ENCODE results near the gene LRRC8D. TPM values are rescaled to one million over a fixed set of nuclear protein-coding genes. Genes with fewer than 3 reads are reported as not detected.

The LRRC8D gene
- polyA plus RNA-seq, 2 donors: 3.5 to 7.1 TPM

- peaks cover 0 to 3% of the 10 kb centered on the region in 2 donors for H3K4me1 ChIP-seq (ENCODE audit: control insufficient read depth in 2 of 2, insufficient read depth in 2 of 2, low read length in 1 of 2)
- H3K36me3 ChIP-seq (ENCODE audit: control insufficient read depth in 2 of 2, insufficient read depth in 2 of 2, low read length in 1 of 2): no peaks in the 10 kb centered on the region
- H3K27ac ChIP-seq (ENCODE audit: low read depth in 2 of 2, low read length in 1 of 2): peak overlapping the region in 1 of 2 donors; percentile 73
- no peaks in the 10 kb centered on the region for H3K9me3 ChIP-seq (ENCODE audit: control insufficient read depth in 2 of 2, insufficient read depth in 1 of 2, low read depth in 1 of 2, low read length in 1 of 2)
- peak overlapping the region; percentile 69 to 90 for H3K4me3 ChIP-seq (ENCODE audit: low read depth in 1 of 2, low read length in 2 of 2)
- WGBS, 2 donors: 20% methylated on average over 9 of the region's 9 CpGs
- no peaks in the 10 kb centered on the region for H3K27me3 ChIP-seq (ENCODE audit: control insufficient read depth in 1 of 2, insufficient read depth in 2 of 2, low read length in 2 of 2)
These were observed 21.9 kb downstream of the LRRC8D start for GRCh38 chr1:89842567-89843272.

- Histone ChIP-seq H3K27ac (ENCODE audit: low read depth in 2 of 2, low read length in 1 of 2) (peak overlapping the region; percentile 57 to 73), H3K36me3 (ENCODE audit: control insufficient read depth in 2 of 2, insufficient read depth in 2 of 2, low read length in 1 of 2) (no peaks in the 10 kb centered on the region), H3K9me3 (ENCODE audit: control insufficient read depth in 2 of 2, insufficient read depth in 1 of 2, low read depth in 1 of 2, low read length in 1 of 2) (no peaks in the 10 kb centered on the region), H3K27me3 (ENCODE audit: control insufficient read depth in 1 of 2, insufficient read depth in 2 of 2, low read length in 2 of 2) (no peaks in the 10 kb centered on the region), H3K4me3 (ENCODE audit: low read depth in 1 of 2, low read length in 2 of 2) (peak overlapping the region; percentile 69 to 90), H3K4me1 (ENCODE audit: control insufficient read depth in 2 of 2, insufficient read depth in 2 of 2, low read length in 1 of 2) (peaks cover 0 to 3% of the 10 kb centered on the region in 2 donors)
- WGBS, 2 donors: 0 to 1% methylated on average over 51 to 63 of the region's 63 CpGs
These were observed 22.7 kb downstream of the LRRC8D start for GRCh38 chr1:89843273-89844130.

GRCh38 chr1:89844241-89844807 is 23.5 kb downstream of the LRRC8D start:
- Histone ChIP-seq H3K4me1 (ENCODE audit: control insufficient read depth in 2 of 2, insufficient read depth in 2 of 2, low read length in 1 of 2) (peaks cover 0 to 3% of the 10 kb centered on the region in 2 donors), H3K27me3 (ENCODE audit: control insufficient read depth in 1 of 2, insufficient read depth in 2 of 2, low read length in 2 of 2) (no peaks in the 10 kb centered on the region), H3K9me3 (ENCODE audit: control insufficient read depth in 2 of 2, insufficient read depth in 1 of 2, low read depth in 1 of 2, low read length in 1 of 2) (no peaks in the 10 kb centered on the region), H3K36me3 (ENCODE audit: control insufficient read depth in 2 of 2, insufficient read depth in 2 of 2, low read length in 1 of 2) (no peaks in the 10 kb centered on the region), H3K27ac (ENCODE audit: low read depth in 2 of 2, low read length in 1 of 2) (peak overlapping the region in 1 of 2 donors; percentile 40), H3K4me3 (ENCODE audit: low read depth in 1 of 2, low read length in 2 of 2) (peak overlapping the region; percentile 69 to 90)
- 42 to 54% methylated on average over 7 of the region's 7 CpGs for WGBS, 2 donors

- peaks cover 0 to 3% of the 10 kb centered on the region in 2 donors for H3K4me1 ChIP-seq (ENCODE audit: control insufficient read depth in 2 of 2, insufficient read depth in 2 of 2, low read length in 1 of 2)
- no peaks in the 10 kb centered on the region for H3K9me3 ChIP-seq (ENCODE audit: control insufficient read depth in 2 of 2, insufficient read depth in 1 of 2, low read depth in 1 of 2, low read length in 1 of 2)
- no peak overlapping the region for H3K27ac ChIP-seq (ENCODE audit: low read depth in 2 of 2, low read length in 1 of 2)
- 84 to 89% methylated on average over 5 of the region's 5 CpGs for WGBS, 2 donors
- H3K4me3 ChIP-seq (ENCODE audit: low read depth in 1 of 2, low read length in 2 of 2): no peak overlapping the region
- no peaks in the 10 kb centered on the region for H3K27me3 ChIP-seq (ENCODE audit: control insufficient read depth in 1 of 2, insufficient read depth in 2 of 2, low read length in 2 of 2)
- H3K36me3 ChIP-seq (ENCODE audit: control insufficient read depth in 2 of 2, insufficient read depth in 2 of 2, low read length in 1 of 2): no peaks in the 10 kb centered on the region
These were observed 24.0 kb downstream of the LRRC8D start for GRCh38 chr1:89844860-89845259.

- Histone ChIP-seq H3K4me1 (ENCODE audit: control insufficient read depth in 2 of 2, insufficient read depth in 2 of 2, low read length in 1 of 2) (peaks cover 0 to 3% of the 10 kb centered on the region in 2 donors), H3K9me3 (ENCODE audit: control insufficient read depth in 2 of 2, insufficient read depth in 1 of 2, low read depth in 1 of 2, low read length in 1 of 2) (no peaks in the 10 kb centered on the region), H3K4me3 (ENCODE audit: low read depth in 1 of 2, low read length in 2 of 2) (no peak overlapping the region), H3K36me3 (ENCODE audit: control insufficient read depth in 2 of 2, insufficient read depth in 2 of 2, low read length in 1 of 2) (no peaks in the 10 kb centered on the region), H3K27ac (ENCODE audit: low read depth in 2 of 2, low read length in 1 of 2) (no peak overlapping the region), H3K27me3 (ENCODE audit: control insufficient read depth in 1 of 2, insufficient read depth in 2 of 2, low read length in 2 of 2) (no peaks in the 10 kb centered on the region)
- 66 to 75% methylated on average over 4 of the region's 4 CpGs for WGBS, 2 donors
These were observed 26.4 kb downstream of the LRRC8D start for GRCh38 chr1:89847191-89847729.

- H3K4me3 ChIP-seq (ENCODE audit: low read depth in 1 of 2, low read length in 2 of 2): no peak overlapping the region
- 90 to 92% methylated on average over 4 of the region's 4 CpGs for WGBS, 2 donors
- no peaks in the 10 kb centered on the region for H3K9me3 ChIP-seq (ENCODE audit: control insufficient read depth in 2 of 2, insufficient read depth in 1 of 2, low read depth in 1 of 2, low read length in 1 of 2)
- H3K27ac ChIP-seq (ENCODE audit: low read depth in 2 of 2, low read length in 1 of 2): no peak overlapping the region
- no peaks in the 10 kb centered on the region for H3K27me3 ChIP-seq (ENCODE audit: control insufficient read depth in 1 of 2, insufficient read depth in 2 of 2, low read length in 2 of 2)
- H3K4me1 ChIP-seq (ENCODE audit: control insufficient read depth in 2 of 2, insufficient read depth in 2 of 2, low read length in 1 of 2): peaks cover 0 to 2% of the 10 kb centered on the region in 2 donors
- H3K36me3 ChIP-seq (ENCODE audit: control insufficient read depth in 2 of 2, insufficient read depth in 2 of 2, low read length in 1 of 2): peaks cover 0 to 3% of the 10 kb centered on the region in 2 donors
These were observed 30.1 kb downstream of the LRRC8D start for GRCh38 chr1:89850844-89851415.

- Histone ChIP-seq H3K36me3 (ENCODE audit: control insufficient read depth in 2 of 2, insufficient read depth in 2 of 2, low read length in 1 of 2) (peaks cover 0 to 3% of the 10 kb centered on the region in 2 donors), H3K27me3 (ENCODE audit: control insufficient read depth in 1 of 2, insufficient read depth in 2 of 2, low read length in 2 of 2) (no peaks in the 10 kb centered on the region), H3K27ac (ENCODE audit: low read depth in 2 of 2, low read length in 1 of 2) (no peak overlapping the region), H3K9me3 (ENCODE audit: control insufficient read depth in 2 of 2, insufficient read depth in 1 of 2, low read depth in 1 of 2, low read length in 1 of 2) (no peaks in the 10 kb centered on the region), H3K4me3 (ENCODE audit: low read depth in 1 of 2, low read length in 2 of 2) (no peak overlapping the region), H3K4me1 (ENCODE audit: control insufficient read depth in 2 of 2, insufficient read depth in 2 of 2, low read length in 1 of 2) (peaks cover 0 to 2% of the 10 kb centered on the region in 2 donors)
- 85 to 96% methylated on average over 2 of the region's 2 CpGs for WGBS, 2 donors
These were observed 33.3 kb downstream of the LRRC8D start for GRCh38 chr1:89854140-89854539.

GRCh38 chr1:89855413-89856123 is 34.7 kb downstream of the LRRC8D start:
- WGBS, 2 donors: 33 to 44% methylated on average over 2 of the region's 2 CpGs
- peaks cover 0 to 2% of the 10 kb centered on the region in 2 donors for H3K4me1 ChIP-seq (ENCODE audit: control insufficient read depth in 2 of 2, insufficient read depth in 2 of 2, low read length in 1 of 2)
- H3K27me3 ChIP-seq (ENCODE audit: control insufficient read depth in 1 of 2, insufficient read depth in 2 of 2, low read length in 2 of 2): no peaks in the 10 kb centered on the region
- H3K27ac ChIP-seq (ENCODE audit: low read depth in 2 of 2, low read length in 1 of 2): peak overlapping the region in 1 of 2 donors; percentile 11
- peaks cover 0 to 3% of the 10 kb centered on the region in 2 donors for H3K36me3 ChIP-seq (ENCODE audit: control insufficient read depth in 2 of 2, insufficient read depth in 2 of 2, low read length in 1 of 2)
- H3K4me3 ChIP-seq (ENCODE audit: low read depth in 1 of 2, low read length in 2 of 2): no peak overlapping the region
- no peaks in the 10 kb centered on the region for H3K9me3 ChIP-seq (ENCODE audit: control insufficient read depth in 2 of 2, insufficient read depth in 1 of 2, low read depth in 1 of 2, low read length in 1 of 2)

Measured in esophagus (tissue), 2 donors.